HepG2 (cell line): ENCODE measurements around the gene KIF1B. TPM values are rescaled to one million over a fixed set of nuclear protein-coding genes. Genes with fewer than 3 reads are reported as not detected.

Source experiments
- ATAC-seq: fragments of 200-7000 bp; cut with Tn5 transposase; 3 replicates; pipeline ENCODE4 v1.9.1; 2020; ENCODE audit warnings: mild to moderate bottlenecking, moderate library complexity
- Bru-seq: library from RNA; stranded (reverse); fragments of 400-500 nt; gene quantifications from one replicate; lab custom pipeline; 2021; lab: Mats Ljungman, UMichigan
- BruChase-seq, 2 experiments: library from RNA; stranded (reverse); fragments of 400-500 nt; gene quantifications; one replicate each; lab custom pipeline; 2021; lab: Mats Ljungman, UMichigan
- BruUV-seq: library from RNA; stranded (reverse); fragments of 400-500 nt; replicated peaks from 2 replicates; lab custom pipeline; 2021; lab: Mats Ljungman, UMichigan
- CTCF ChIA-PET: fragments of 300-600 bp; formaldehyde crosslinking; extraction: SDS; loops from one replicate; lab custom pipeline; 2021; ENCODE audit warnings: low total read pairs, inconsistent platforms, low intra/inter-chr PET ratio; lab: Yijun Ruan, JAX
- POLR2A ChIA-PET: fragments of 350-600 bp; sonication (Branson Sonifier 250); formaldehyde crosslinking; loops from one replicate; lab custom pipeline; 2020; ENCODE audit warnings: antibody characterized with exemption, inconsistent platforms; lab: Yijun Ruan, JAX
- DNase-seq: peaks from one replicate; pipeline ENCODE4 v3.0.0-alpha.2; 2015; ENCODE audit warnings: low spot score
- FAIRE-seq: peaks from 3 replicates; lab custom pipeline; 2011; peaks lifted over from hg19 to GRCh38; lab: Jason Lieb, UNC
- H2AFZ ChIP-seq: one replicate; pipeline ENCODE4 v1.6.1; 2011; ENCODE audit warnings: low read length, inconsistent platforms
- H3K27ac ChIP-seq: fragments of 300-600 bp; 3 replicates; pipeline ENCODE4 v1.8.0; 2011; ENCODE audit warnings: mixed run types, mild to moderate bottlenecking, mixed read lengths, low read length, inconsistent platforms; ENCODE audit not compliant: insufficient read depth; ENCODE audit errors: extremely low read length
- H3K27me3 ChIP-seq, 2 experiments: fragments of 200-600 bp in 1 of 2; 2 replicates in 1 of 2; 3 replicates in 1 of 2; pipeline versions ENCODE4 v1.6.0 to v1.8.0; 2011; ENCODE audit warnings: low read length in 2 of 2, mild to moderate bottlenecking in 2 of 2, moderate library complexity in 2 of 2, inconsistent platforms in 1 of 2; ENCODE audit not compliant: insufficient read depth in 2 of 2, control insufficient read depth in 1 of 2
- H3K36me3 ChIP-seq, 2 experiments: fragments of 200-600 bp in 1 of 2; replicated peaks in 1 of 2; 2 replicates in 1 of 2; 3 replicates in 1 of 2; pipeline versions ENCODE4 v1.5.1 to v1.8.0; 2011; ENCODE audit warnings: low read length in 2 of 2, inconsistent platforms in 1 of 2; ENCODE audit not compliant: insufficient read depth in 2 of 2, control insufficient read depth in 1 of 2
- H3K4me1 ChIP-seq: 2 replicates; pipeline ENCODE4 v1.5.1; 2012; ENCODE audit warnings: low read length, inconsistent platforms; ENCODE audit not compliant: insufficient read depth
- H3K4me2 ChIP-seq: 2 replicates; pipeline ENCODE4 v1.6.0; 2011; ENCODE audit warnings: low read depth, low read length, inconsistent platforms
- H3K4me3 ChIP-seq, 3 experiments: fragments of 200-600 bp in 1 of 3; sonication (generic), shearing (Covaris generic) in 1 of 3; replicated peaks in 1 of 3; 2 replicates each; pipeline ENCODE4 v1.5.1; 2011 to 2016; ENCODE audit warnings: low read length in 3 of 3, inconsistent platforms in 2 of 3, low read depth in 2 of 3, mild to moderate bottlenecking in 2 of 3, control low read depth in 1 of 3, mixed read lengths in 1 of 3; ENCODE audit not compliant: insufficient read depth in 1 of 3
- H3K79me2 ChIP-seq: one replicate; pipeline ENCODE4 v1.6.1; 2011; ENCODE audit warnings: low read length, inconsistent platforms; ENCODE audit not compliant: insufficient read depth
- H3K9ac ChIP-seq: 2 replicates; pipeline ENCODE4 v1.6.0; 2011; ENCODE audit warnings: mild to moderate bottlenecking, low read depth, low read length, inconsistent platforms; ENCODE audit not compliant: insufficient read depth
- H3K9me3 ChIP-seq: 2 replicates; pipeline ENCODE4 v1.5.1; 2012; ENCODE audit warnings: mild to moderate bottlenecking, low read length
- H4K20me1 ChIP-seq: 2 replicates; pipeline ENCODE4 v1.6.0; 2011; ENCODE audit warnings: inconsistent platforms, mild to moderate bottlenecking, low read length, moderate library complexity; ENCODE audit not compliant: insufficient read depth
- CREB1 ChIP-seq, 2 experiments: fragments of 450-650 bp in 1 of 2; IDR thresholded peaks; 2 replicates each; pipeline ENCODE4 v1.6.1; 2016 to 2017; ENCODE audit warnings: control low read depth in 1 of 2, mild to moderate bottlenecking in 1 of 2, missing compliant biosample characterization in 1 of 2, missing genetic modification characterization in 1 of 2
- GATA4 ChIP-seq: sonication (generic); IDR thresholded peaks from 2 replicates; pipeline ENCODE4 v1.6.1; 2016; ENCODE audit warnings: antibody characterized with exemption, low read depth, borderline replicate concordance
- KDM2A ChIP-seq: sonication (generic); formaldehyde crosslinking; IDR thresholded peaks from 2 replicates; pipeline ENCODE4 v1.4.0; 2020; ENCODE audit warnings: low read depth, missing genetic modification reagents, borderline replicate concordance
- NFE2L1 ChIP-seq: sonication (generic); formaldehyde crosslinking; IDR thresholded peaks from 2 replicates; pipeline ENCODE4 v1.4.0; 2020; ENCODE audit warnings: missing genetic modification reagents, mild to moderate bottlenecking, borderline replicate concordance
- PHB2 ChIP-seq: fragments of 450-650 bp; IDR thresholded peaks from 2 replicates; pipeline ENCODE4 v1.6.1; 2018; ENCODE audit not compliant: partially characterized antibody
- RELA ChIP-seq: sonication (generic); formaldehyde crosslinking; IDR thresholded peaks from 2 replicates; pipeline ENCODE4 v1.4.0; 2020; ENCODE audit warnings: missing genetic modification reagents
- SRSF4 ChIP-seq: fragments of 200-400 bp; formaldehyde crosslinking; IDR thresholded peaks from one replicate; pipeline ENCODE4 v1.6.1; 2018; ENCODE audit warnings: mild to moderate bottlenecking, low read depth, low read length, moderate library complexity; ENCODE audit not compliant: poor library complexity, severe bottlenecking
- SYNCRIP ChIP-seq: fragments of 200-400 bp; formaldehyde crosslinking; IDR thresholded peaks from 2 replicates; pipeline ENCODE4 v1.6.1; 2018; ENCODE audit warnings: mild to moderate bottlenecking, low read depth, low read length; ENCODE audit not compliant: insufficient read depth
- YEATS4 ChIP-seq: sonication (generic); formaldehyde crosslinking; IDR thresholded peaks from 2 replicates; pipeline ENCODE4 v1.4.0; 2020; ENCODE audit warnings: missing genetic modification reagents, borderline replicate concordance
- ZFP36L2 ChIP-seq: sonication (generic); formaldehyde crosslinking; IDR thresholded peaks from 2 replicates; pipeline ENCODE4 v1.4.0; 2020; ENCODE audit warnings: missing genetic modification reagents
- ZNF337 ChIP-seq: sonication (generic); formaldehyde crosslinking; IDR thresholded peaks from 2 replicates; pipeline ENCODE4 v1.5.1; 2020; ENCODE audit warnings: missing genetic modification reagents, low read depth, mild to moderate bottlenecking, borderline replicate concordance
- ZNF563 ChIP-seq: sonication (generic); formaldehyde crosslinking; IDR thresholded peaks from 2 replicates; pipeline ENCODE4 v1.8.0; 2022; ENCODE audit warnings: mild to moderate bottlenecking, moderate library complexity, missing genetic modification reagents
- WGBS: methylation state at CpG from one replicate; pipeline ENCODE4 v1.1.6; 2017; ENCODE audit warnings: low lambda C conversion rate; 5-methylcytosine and 5-hydroxymethylcytosine counted together
- in situ Hi-C: cut with HindIII; loops from 2 replicates; pipeline ENCODE4 v1.10.0; 2017; ENCODE audit warnings: low pct_unique_long_range_greater_than_20kb; ENCODE audit not compliant: extremely low pct_ligation_motif_present
- intact Hi-C: fragments of 100-400 bp; cut with micrococcal nuclease; formaldehyde crosslinking; loops from one replicate; pipeline ENCODE4 v1.10.0; 2022; ENCODE audit not compliant: unreplicated experiment
- long read RNA-seq, 2 experiments: library from RNA in 1 of 2; library from polyadenylated mRNA in 1 of 2; stranded (forward) in 1 of 2; unstranded in 1 of 2; transcript quantifications; one replicate each; pipeline ENCODE4 v2.0.0, GENCODE V29; 2019 to 2022
- polyA minus RNA-seq, 3 experiments: library from RNA; depleted of rRNA, polyadenylated mRNA; stranded (reverse); fragments of >200 nt; gene quantifications; 2 replicates each; pipeline ENCODE4 v1.2.3, GENCODE V29; 2011; ENCODE audit warnings: low replicate concordance in 1 of 3
- polyA plus RNA-seq, 8 experiments: library from polyadenylated mRNA; depleted of rRNA in 3 of 8; stranded (reverse) in 7 of 8; unstranded in 1 of 8; fragments of >200 nt; fragmentation: Illumina TruSeq in 4 of 8; extraction: Trizol in 4 of 8; gene quantifications; 2 replicates each; pipeline versions ENCODE4 v1.2.1 to v1.2.3, GENCODE V29; 2011 to 2016; ENCODE audit warnings: low read depth in 4 of 8, missing spikeins in 1 of 8, mixed read lengths in 1 of 8; ENCODE audit not compliant: insufficient read depth in 1 of 8
- total RNA-seq, 5 experiments: library from RNA; depleted of rRNA; stranded (reverse); fragments of >200 nt; fragmentation: Illumina TruSeq; extraction: Trizol; gene quantifications; 2 replicates each; pipeline ENCODE4 v1.2.3, GENCODE V29; 2016; ENCODE audit warnings: low read depth in 1 of 5
- TF ChIP-seq, protein P1 (sequence below): sonication (generic); formaldehyde crosslinking; IDR thresholded peaks from 2 replicates; pipeline ENCODE4 v1.4.0; 2020; ENCODE audit warnings: mild to moderate bottlenecking, low read depth, missing genetic modification reagents
- TF ChIP-seq, protein P2 (sequence below): sonication (generic); formaldehyde crosslinking; IDR thresholded peaks from 2 replicates; pipeline ENCODE4 v1.4.0; 2020; ENCODE audit warnings: missing genetic modification reagents

The KIF1B gene
- total RNA-seq (2016; rRNA removed; fragmentation: Illumina TruSeq; extraction: Trizol) (26.7 and 43.6 TPM in 2 replicates), polyA plus RNA-seq (2011; rRNA removed) (27.0 and 32.5 TPM in 2 replicates), polyA minus RNA-seq (2011; rRNA and poly(A)+ RNA removed; ENCODE audit: low replicate concordance) (24.7 and 78.1 TPM in 2 replicates), Bru-seq, nascent RNA (percentile 78 among the genes with signal in this experiment), BruChase-seq, experiment 1, labeled RNA remaining after a 6-hour chase (percentile 86 among the genes with signal in this experiment), BruChase-seq, experiment 2, labeled RNA remaining after a 2-hour chase (percentile 80 among the genes with signal in this experiment)
- total RNA-seq (2016; cell fraction: cytosol; rRNA removed; fragmentation: Illumina TruSeq; extraction: Trizol; ENCODE audit: low read depth): 5.1 and 5.3 TPM in 2 replicates
- 25.5 and 40.1 TPM in 2 replicates for total RNA-seq (2016; cell fraction: insoluble cytoplasmic fraction; rRNA removed; fragmentation: Illumina TruSeq; extraction: Trizol)
- total RNA-seq (2016; cell fraction: membrane; rRNA removed; fragmentation: Illumina TruSeq; extraction: Trizol): 11.3 and 11.4 TPM in 2 replicates
- 35.4 and 42.7 TPM in 2 replicates for total RNA-seq (2016; cell fraction: nucleus; rRNA removed; fragmentation: Illumina TruSeq; extraction: Trizol)
- polyA plus RNA-seq (2011; cell fraction: cytosol; rRNA removed): 18.2 and 23.8 TPM in 2 replicates
- 22.1 and 26.2 TPM in 2 replicates for polyA plus RNA-seq (2011; cell fraction: nucleus; rRNA removed)
- 21.2 and 27.8 TPM in 2 replicates for polyA plus RNA-seq (2012)
- polyA plus RNA-seq (2016; cell fraction: cytosol; fragmentation: Illumina TruSeq; extraction: Trizol; ENCODE audit: low read depth): 0.59 and 0.67 TPM in 2 replicates
- 23.0 and 24.6 TPM in 2 replicates for polyA plus RNA-seq (2016; cell fraction: insoluble cytoplasmic fraction; fragmentation: Illumina TruSeq; extraction: Trizol; ENCODE audit: low read depth)
- polyA plus RNA-seq (2016; cell fraction: membrane; fragmentation: Illumina TruSeq; extraction: Trizol; ENCODE audit: low read depth): 1.5 and 1.9 TPM in 2 replicates
- polyA plus RNA-seq (2016; cell fraction: nucleus; fragmentation: Illumina TruSeq; extraction: Trizol; ENCODE audit: insufficient read depth, low read depth): 22.3 and 23.8 TPM in 2 replicates
- polyA minus RNA-seq (2011; cell fraction: cytosol; rRNA and poly(A)+ RNA removed): 37.6 and 42.0 TPM in 2 replicates
- polyA minus RNA-seq (2011; cell fraction: nucleus; rRNA and poly(A)+ RNA removed): 62.1 and 75.5 TPM in 2 replicates
- long read RNA-seq, experiment 1, partial matches to known transcripts: 13 of 20 reads
- long read RNA-seq, experiment 1, other reads (novel, unspliced or antisense): 7 of 20 reads
- long read RNA-seq, experiment 2, partial matches to known transcripts: 42 of 91 reads
- long read RNA-seq, experiment 2, other reads (novel, unspliced or antisense): 49 of 91 reads

GRCh38 chr1:10209905-10210810 is at the start of gene KIF1B:
TSS of gene KIF1B (plus strand) at chr1:10210570. CDS start at chr1:10232329, 21,759 bp downstream.
- Histone ChIP-seq H3K27me3 (no peaks in the 10 kb centered on the region; a peak in 1 of 5 replicates), H2AFZ (no peak within 1 kb of the TSS), H3K9me3 (no peaks in the 10 kb centered on the region), H3K4me2 (peak within 1 kb of the TSS; percentile 90), H3K36me3 (no peaks in the 10 kb centered on the region), H3K27ac (peak within 1 kb of the TSS; percentile 86), H3K79me2 (peaks cover 36% of the 10 kb centered on the region), H4K20me1 (peaks cover 20% of the 10 kb centered on the region), H3K4me3 (peak within 1 kb of the TSS; percentile 90 to 93 (median 91)), H3K9ac (peak within 1 kb of the TSS; percentile 88), H3K4me1 (peaks cover 44% of the 10 kb centered on the region)
- in situ Hi-C loops (no loop called here), intact Hi-C loops (loop anchor here (2.0 to 5.0 kb wide), 3 partner anchors 19 to 219 kb away; no protein-coding TSS in a partner anchor)
- CTCF ChIA-PET: interaction anchor here (1.0 kb wide), 1 partner anchor 128 kb away, joined by 3 read pairs; no protein-coding TSS in a partner anchor
- no TSS peak for BruUV-seq
- FAIRE-seq (no peak), ATAC-seq (peak; percentile 95), DNase-seq (peak; percentile 91)
- POLR2A ChIA-PET: interaction anchor here (0.7 to 1.6 kb wide), 12 partner anchors 10 to 267 kb away, joined by 3 to 6 read pairs (median 4); partner anchors contain the start of genes LZIC, NMNAT1 and PGD
- 1% methylated on average over 21 of the region's 107 CpGs for WGBS
- TF ChIP-seq YEATS4 (CRISPR knock-in tag) (peak; percentile 70; the same call in 1 of the 2 replicates), SRSF4 (no peak), GATA4 (no peak), KDM2A (peak; percentile 89), NFE2L1 (no peak), CREB1 (IDR thresholded peaks at IDR 0.05) (peak; percentile 91), CREB1 (CRISPR knock-in tag; IDR thresholded peaks at IDR 0.05) (peak; percentile 94), RELA (CRISPR knock-in tag) (no peak), ZFP36L2 (CRISPR knock-in tag) (no peak), SYNCRIP (no peak), PHB2 (no peak), ZNF563 (CRISPR knock-in tag) (peak; percentile 82; the same call in 1 of the 2 replicates), ZNF337 (CRISPR knock-in tag) (no peak)
- TF ChIP-seq, protein P1, sequence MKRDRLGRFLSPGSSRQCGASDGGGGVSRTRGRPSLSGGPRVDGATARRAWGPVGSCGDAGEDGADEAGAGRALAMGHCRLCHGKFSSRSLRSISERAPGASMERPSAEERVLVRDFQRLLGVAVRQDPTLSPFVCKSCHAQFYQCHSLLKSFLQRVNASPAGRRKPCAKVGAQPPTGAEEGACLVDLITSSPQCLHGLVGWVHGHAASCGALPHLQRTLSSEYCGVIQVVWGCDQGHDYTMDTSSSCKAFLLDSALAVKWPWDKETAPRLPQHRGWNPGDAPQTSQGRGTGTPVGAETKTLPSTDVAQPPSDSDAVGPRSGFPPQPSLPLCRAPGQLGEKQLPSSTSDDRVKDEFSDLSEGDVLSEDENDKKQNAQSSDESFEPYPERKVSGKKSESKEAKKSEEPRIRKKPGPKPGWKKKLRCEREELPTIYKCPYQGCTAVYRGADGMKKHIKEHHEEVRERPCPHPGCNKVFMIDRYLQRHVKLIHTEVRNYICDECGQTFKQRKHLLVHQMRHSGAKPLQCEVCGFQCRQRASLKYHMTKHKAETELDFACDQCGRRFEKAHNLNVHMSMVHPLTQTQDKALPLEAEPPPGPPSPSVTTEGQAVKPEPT: no peak
- TF ChIP-seq, protein P2, sequence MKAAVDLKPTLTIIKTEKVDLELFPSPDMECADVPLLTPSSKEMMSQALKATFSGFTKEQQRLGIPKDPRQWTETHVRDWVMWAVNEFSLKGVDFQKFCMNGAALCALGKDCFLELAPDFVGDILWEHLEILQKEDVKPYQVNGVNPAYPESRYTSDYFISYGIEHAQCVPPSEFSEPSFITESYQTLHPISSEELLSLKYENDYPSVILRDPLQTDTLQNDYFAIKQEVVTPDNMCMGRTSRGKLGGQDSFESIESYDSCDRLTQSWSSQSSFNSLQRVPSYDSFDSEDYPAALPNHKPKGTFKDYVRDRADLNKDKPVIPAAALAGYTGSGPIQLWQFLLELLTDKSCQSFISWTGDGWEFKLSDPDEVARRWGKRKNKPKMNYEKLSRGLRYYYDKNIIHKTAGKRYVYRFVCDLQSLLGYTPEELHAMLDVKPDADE (CRISPR knock-in tag): no peak
